ENCODE measurements around the gene TMEM86B.

TMEM86B gene

GRCh38 chr19:55257461-55258420, 29.2 kb upstream of the TMEM86B start:
- no peak for DNase-seq (ENCODE audit: low spot score)

- DNase-seq (ENCODE audit: low spot score), result no peak
These were observed 28.2 kb upstream of the TMEM86B start for GRCh38 chr19:55256562-55257460.

- DNase-seq (ENCODE audit: low spot score), result no peak
These were observed 27.3 kb upstream of the TMEM86B start for GRCh38 chr19:55255618-55256423.

- no peak for DNase-seq (ENCODE audit: low spot score)
These were observed 26.0 kb upstream of the TMEM86B start for GRCh38 chr19:55254625-55254977.

GRCh38 chr19:55253842-55254624, 25.5 kb upstream of the TMEM86B start:
- no peak for DNase-seq (ENCODE audit: low spot score)

GRCh38 chr19:55252760-55253663, 24.4 kb upstream of the TMEM86B start:
- no peak for DNase-seq (ENCODE audit: low spot score)

- peak; percentile 18 for DNase-seq (ENCODE audit: low spot score)
These were observed 22.9 kb upstream of the TMEM86B start for GRCh38 chr19:55251341-55252081.

- DNase-seq (ENCODE audit: low spot score), result no peak
These were observed 21.9 kb upstream of the TMEM86B start for GRCh38 chr19:55250262-55251036.

GRCh38 chr19:55249841-55250240, 21.3 kb upstream of the TMEM86B start:
- DNase-seq (ENCODE audit: low spot score), result no peak

GRCh38 chr19:55248704-55249103, 20.1 kb upstream of the TMEM86B start:
- DNase-seq (ENCODE audit: low spot score), result no peak

- no peak for DNase-seq (ENCODE audit: low spot score)
These were observed 19.7 kb upstream of the TMEM86B start for GRCh38 chr19:55248166-55248675.

- no peak for DNase-seq (ENCODE audit: low spot score)
These were observed 19.1 kb upstream of the TMEM86B start for GRCh38 chr19:55247621-55248099.

- DNase-seq (ENCODE audit: low spot score), result no peak
These were observed 18.2 kb upstream of the TMEM86B start for GRCh38 chr19:55246462-55247451.

- DNase-seq (ENCODE audit: low spot score), result no peak
These were observed 16.8 kb upstream of the TMEM86B start for GRCh38 chr19:55245236-55245904.

- DNase-seq (ENCODE audit: low spot score), result no peak
These were observed 15.6 kb upstream of the TMEM86B start for GRCh38 chr19:55244004-55244680.

- DNase-seq (ENCODE audit: low spot score), result no peak
These were observed 14.0 kb upstream of the TMEM86B start for GRCh38 chr19:55242517-55242916.
